Activated CD4-positive, alpha-beta T cell treated with anti-CD3 and anti-CD28 coated beads for 1 hour (primary cell): ENCODE results near the gene UBASH3B.

Experiments used
- DNase-seq: peaks from one replicate; pipeline ENCODE4 v3.0.0-alpha.2; 2020

The UBASH3B gene

GRCh38 chr11:122649116-122649515 lies 6.4 kb upstream of the UBASH3B start:
- no peak for DNase-seq

DNA sequence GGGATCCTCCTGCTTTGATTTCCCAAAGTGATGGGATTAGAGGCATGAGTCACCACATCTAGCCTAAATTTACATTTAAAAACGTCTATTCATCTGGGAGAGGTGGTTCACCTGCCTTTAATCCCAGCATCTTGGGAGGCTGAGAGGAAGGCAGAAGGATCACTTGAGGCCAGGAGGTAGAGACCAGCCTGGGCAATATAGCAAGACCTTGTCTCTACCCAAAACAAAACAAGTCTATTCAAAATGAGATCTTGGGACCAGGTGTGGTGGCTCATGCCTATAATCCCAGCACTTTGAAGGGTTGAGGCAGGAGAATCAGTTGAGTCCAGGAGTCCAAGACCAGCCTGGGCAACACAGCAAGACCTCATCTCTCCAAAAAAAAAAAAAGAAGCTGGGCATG lies 4.9 kb upstream of the UBASH3B start:
- DNase-seq, result no peak

DNA sequence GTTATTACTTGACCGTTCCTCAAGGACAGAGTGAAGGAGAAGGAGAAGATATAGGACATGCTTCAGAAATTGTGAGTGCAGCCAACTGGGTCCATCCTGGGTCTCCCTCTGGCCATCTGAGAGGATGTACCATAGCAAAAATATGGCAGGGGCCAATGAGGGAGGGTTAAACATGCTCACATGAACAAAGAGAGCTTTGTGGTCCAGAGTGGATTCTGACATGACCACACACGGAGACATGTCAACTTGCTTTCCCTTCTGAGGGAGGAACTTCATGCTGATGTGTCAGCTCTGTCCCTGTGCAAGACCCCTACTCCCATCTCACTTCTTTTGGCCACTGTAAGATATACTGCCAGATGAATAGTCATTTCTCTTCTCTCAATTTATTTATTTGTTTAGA lies 3.0 kb upstream of the UBASH3B start:
- no peak for DNase-seq

GRCh38 chr11:122653916-122654585 lies 1.5 kb upstream of the UBASH3B start:
- DNase-seq, result no peak

DNA sequence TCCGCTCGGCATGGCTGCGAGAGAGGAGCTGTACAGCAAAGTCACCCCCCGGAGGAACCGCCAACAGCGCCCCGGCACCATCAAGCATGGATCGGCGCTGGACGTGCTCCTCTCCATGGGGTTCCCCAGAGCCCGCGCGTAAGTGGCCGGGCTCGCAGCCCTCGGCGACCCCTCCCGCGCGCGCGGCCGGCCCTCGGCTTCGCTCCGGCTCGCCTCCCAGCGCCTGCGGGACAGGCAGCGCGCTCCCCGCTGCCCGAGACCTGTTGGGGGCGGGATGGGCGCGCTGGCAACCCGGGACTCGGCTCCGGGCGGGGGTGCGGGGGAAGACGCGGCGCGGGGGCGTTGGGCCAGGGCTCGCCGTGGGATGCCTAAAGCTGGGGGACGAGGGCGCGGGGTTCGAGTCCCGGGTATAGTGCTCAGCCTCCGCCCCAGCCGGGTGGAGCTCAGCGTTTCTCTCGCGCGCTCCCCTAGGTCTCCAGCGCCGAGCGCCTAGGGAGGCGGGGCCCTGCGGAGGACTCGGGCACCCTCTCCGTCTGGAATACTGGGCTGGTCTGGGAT lies 630 bp downstream of the UBASH3B start:
- peak; percentile 23 for DNase-seq

DNA sequence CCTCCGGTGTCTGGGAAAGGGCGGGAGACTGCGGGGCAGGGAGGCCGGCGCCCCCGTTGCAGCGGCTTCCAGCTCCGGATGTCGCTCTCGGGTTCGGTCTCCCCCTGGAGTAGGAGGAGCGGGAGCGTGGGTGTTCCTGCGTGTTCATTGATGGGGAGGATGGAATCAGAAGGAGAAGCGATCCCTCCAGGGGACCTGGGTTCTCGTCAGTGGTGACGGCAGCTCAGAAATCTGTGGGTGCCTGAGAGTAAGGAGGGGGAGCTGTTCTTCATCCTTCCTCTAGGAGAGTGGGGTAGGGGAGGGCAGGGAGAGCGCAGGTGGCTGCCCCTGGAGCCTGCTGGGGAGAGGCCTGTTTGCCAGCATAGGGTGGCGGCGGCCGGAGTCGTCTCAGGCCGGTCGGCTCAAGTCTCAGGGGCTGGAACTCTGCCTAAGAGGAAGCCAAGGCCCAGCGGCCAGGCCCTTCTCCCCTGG lies 1.1 kb downstream of the UBASH3B start:
- DNase-seq, result no peak

- no peak for DNase-seq
Observed at GRCh38 chr11:122659676-122660554, 4.4 kb downstream of the UBASH3B start.

- no peak for DNase-seq
Observed at GRCh38 chr11:122661182-122661945, 5.8 kb downstream of the UBASH3B start.

GRCh38 chr11:122663056-122663740 lies 7.7 kb downstream of the UBASH3B start:
- DNase-seq, result no peak

GRCh38 chr11:122663764-122664163 lies 8.2 kb downstream of the UBASH3B start:
- no peak for DNase-seq

DNA sequence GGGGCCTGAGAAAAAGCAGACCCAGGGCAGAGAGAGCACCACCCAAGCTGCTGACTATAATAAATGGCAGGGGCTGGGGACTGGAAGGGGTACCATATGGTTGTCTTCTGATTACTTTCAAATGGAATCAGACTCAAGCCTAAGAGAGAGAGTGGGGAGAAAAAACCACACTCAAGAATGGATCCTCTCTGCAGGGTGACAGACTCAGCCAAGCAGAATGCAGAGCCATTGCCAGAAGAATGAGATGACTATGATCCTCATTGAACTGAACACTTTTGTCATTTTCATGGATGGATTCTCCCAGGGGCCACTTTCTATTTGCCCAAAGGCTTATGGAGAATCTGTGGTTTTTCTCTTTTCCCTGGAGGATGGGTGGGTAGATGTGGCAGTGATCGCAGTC lies 8.7 kb downstream of the UBASH3B start:
- no peak for DNase-seq

GRCh38 chr11:122665861-122666260 lies 10.3 kb downstream of the UBASH3B start:
- DNase-seq, result no peak

GRCh38 chr11:122666743-122667142 lies 11.2 kb downstream of the UBASH3B start:
- no peak for DNase-seq

DNA sequence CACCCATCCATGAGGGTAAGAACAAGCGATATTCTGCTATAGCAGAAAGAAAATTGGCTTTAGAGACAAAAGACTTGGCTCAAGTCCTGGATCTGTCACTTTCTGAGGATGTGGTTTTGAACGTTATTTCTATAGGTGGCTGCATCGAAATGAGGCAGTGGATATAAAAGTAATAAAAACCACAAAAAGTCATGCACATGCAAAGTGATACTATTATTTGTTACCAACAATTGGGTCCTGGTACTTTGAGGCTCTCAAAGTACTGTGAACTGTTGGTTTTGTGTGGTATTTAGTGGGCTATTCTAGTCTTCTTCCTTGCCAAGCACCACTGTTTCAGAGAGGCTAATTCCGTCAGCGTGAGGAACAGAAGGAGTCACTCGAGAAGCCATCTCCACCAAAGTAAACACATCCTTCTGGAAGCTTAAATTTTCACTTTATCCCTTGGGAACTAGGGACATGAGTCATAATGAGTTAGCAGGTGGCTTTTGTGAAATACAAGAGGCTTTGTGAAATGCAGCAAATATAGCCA lies 13.1 kb downstream of the UBASH3B start:
- DNase-seq, result no peak

GRCh38 chr11:122670131-122670530 lies 14.6 kb downstream of the UBASH3B start:
- no peak for DNase-seq

- DNase-seq, result no peak
Observed at GRCh38 chr11:122671400-122671891, 15.9 kb downstream of the UBASH3B start.

- DNase-seq, result no peak
Observed at GRCh38 chr11:122672892-122673291, 17.4 kb downstream of the UBASH3B start.

DNA sequence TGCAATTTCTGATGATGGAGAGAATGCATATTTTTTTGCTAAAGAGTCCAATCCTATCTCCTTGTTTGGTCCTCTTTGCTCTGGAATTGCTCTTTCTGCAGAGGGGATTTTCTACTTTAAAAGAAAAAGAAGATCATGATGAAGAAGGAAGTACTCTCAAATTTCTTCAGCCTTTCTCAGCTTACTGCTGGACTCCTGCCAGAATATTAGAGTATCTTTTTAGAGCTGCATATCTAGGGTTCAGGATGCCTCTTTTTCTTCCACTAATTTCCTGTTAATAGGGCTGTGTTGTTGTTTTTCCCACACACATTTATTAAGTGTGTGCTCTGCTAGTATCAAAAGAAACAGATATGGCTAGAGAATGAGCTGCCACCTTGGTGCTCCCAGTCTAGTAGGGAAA lies 18.2 kb downstream of the UBASH3B start:
- DNase-seq, result no peak

DNA sequence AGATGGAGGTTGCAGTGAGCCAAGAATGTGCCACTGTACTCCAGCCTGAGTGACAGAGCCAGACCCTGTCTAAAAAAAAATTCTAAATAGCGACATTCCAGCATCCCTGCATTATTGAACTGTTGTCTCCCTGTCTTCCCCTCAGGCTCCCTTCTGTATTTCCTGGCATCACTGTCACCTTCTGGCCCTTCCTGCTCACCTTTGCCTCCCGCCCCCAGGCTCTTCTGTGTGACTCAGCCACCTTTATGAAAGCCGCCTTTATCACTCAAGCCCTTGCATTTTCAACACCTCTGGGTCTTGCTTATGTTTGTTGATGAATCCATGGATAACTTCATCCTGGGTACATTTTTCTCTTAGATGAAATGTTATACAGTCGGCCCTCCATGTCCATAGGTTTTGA lies 21.1 kb downstream of the UBASH3B start:
- no peak for DNase-seq

- DNase-seq, result no peak
Observed at GRCh38 chr11:122677256-122677655, 21.7 kb downstream of the UBASH3B start.

DNA sequence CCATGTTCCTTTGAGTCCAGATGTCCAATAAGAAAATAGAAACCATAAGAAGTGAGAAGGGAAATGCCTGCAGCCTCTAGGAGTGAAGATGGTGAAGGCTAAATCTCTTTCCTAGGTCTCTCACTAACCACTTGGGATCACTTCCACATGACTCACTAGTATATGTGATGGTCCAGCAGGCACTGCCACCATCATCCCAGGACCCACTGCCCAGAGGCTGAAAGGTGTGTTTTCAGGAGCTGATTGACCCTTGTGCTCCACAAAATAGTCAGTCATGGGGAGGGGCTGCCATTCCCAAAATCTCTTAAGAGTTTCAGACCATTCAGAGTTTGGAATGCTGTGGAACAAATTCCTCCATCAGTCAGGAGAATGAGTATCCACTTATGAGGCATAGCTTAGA lies 22.9 kb downstream of the UBASH3B start:
- DNase-seq, result no peak

DNA sequence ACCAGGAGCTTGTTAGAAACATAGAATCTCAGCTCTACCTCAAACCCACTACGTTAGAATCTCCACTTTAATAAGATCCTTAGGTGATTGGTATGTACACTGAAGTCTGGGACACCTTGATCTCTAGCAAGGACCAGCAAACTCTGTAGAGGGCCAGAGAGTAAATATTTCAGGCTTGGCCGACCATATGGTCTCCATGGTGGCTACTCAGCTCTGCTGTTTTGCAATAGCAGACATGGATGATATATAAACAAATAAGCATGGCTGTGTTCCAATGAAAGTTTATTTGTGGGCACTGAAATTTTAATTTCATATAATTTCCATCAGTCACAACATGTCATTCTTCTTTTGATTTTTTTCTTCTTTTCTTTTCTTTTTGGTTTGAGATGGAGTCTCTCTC lies 23.9 kb downstream of the UBASH3B start:
- DNase-seq, result no peak
